Neural cell (in vitro differentiated cells): ENCODE measurements around the gene AKR7A3.

Experiments
- EP300 ChIP-seq: fragments of 450-650 bp; conservative IDR thresholded peaks from 2 replicates; pipeline ENCODE4 v1.6.1; 2014; ENCODE audit warnings: antibody characterized with exemption, mild to moderate bottlenecking, moderate library complexity; ENCODE audit not compliant: poor library complexity, severe bottlenecking
- MXI1 ChIP-seq: fragments of 450-650 bp; conservative IDR thresholded peaks from 2 replicates; pipeline ENCODE4 v1.6.1; 2014; ENCODE audit warnings: antibody characterized with exemption, mild to moderate bottlenecking; ENCODE audit not compliant: poor library complexity, severe bottlenecking
- POLR2AphosphoS5 ChIP-seq: IDR thresholded peaks from 2 replicates; pipeline ENCODE4 v1.6.1; 2012
- RAD21 ChIP-seq: fragments of 450-650 bp; conservative IDR thresholded peaks from 2 replicates; pipeline ENCODE4 v1.6.1; 2014; ENCODE audit warnings: antibody characterized with exemption, mild to moderate bottlenecking, moderate library complexity
- SMC3 ChIP-seq: fragments of 450-650 bp; conservative IDR thresholded peaks from 2 replicates; pipeline ENCODE4 v1.6.1; 2014; ENCODE audit warnings: antibody characterized with exemption, mild to moderate bottlenecking, moderate library complexity; ENCODE audit not compliant: poor library complexity
- TAF1 ChIP-seq: IDR thresholded peaks from 2 replicates; pipeline ENCODE4 v1.6.1; 2012; ENCODE audit warnings: low read depth
- TF ChIP-seq, protein P1 (sequence below): fragments of 450-650 bp; IDR thresholded peaks from 2 replicates; pipeline ENCODE4 v1.5.1; 2014; ENCODE audit warnings: antibody characterized with exemption, mild to moderate bottlenecking, moderate library complexity; ENCODE audit not compliant: poor library complexity, severe bottlenecking

DNA sequence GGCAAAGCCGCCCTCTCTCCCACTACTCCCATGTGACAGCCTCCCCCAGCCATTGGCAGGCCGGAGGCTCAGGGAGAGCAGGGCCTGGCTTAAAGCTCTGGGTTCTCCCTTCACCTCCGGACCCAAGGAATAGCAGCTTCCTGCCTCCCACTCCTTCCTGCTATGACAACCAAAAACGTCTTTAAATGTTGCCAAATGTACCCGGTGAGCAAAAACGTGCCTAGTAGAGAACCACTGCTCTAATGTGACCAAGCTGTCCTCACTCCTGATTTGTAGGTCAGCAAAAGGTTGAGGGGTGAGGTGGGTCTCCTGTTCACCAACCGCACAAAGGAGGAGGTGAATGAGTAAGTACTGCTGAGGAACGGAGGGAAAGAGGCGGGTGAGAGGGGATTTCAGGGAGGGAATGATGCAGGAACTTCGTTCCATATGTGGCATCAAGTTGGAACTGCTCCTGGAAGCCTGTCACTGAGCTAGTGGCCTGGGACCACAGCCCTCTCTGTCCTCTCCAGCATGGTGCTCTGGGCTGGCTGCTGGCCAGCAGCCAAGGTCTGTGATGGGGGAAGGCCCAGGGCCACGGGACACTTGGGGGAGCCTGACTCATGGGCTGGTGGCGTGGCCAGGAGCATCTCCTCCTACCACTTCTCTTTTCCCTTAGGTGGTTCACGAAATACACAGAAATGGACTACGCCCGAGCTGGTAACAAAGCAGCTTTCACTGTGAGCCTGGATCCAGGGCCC is 31.2 kb downstream of the AKR7A3 start:
- TF ChIP-seq POLR2AphosphoS5: no peak
- TF ChIP-seq MXI1: no peak
- TF ChIP-seq, protein P1, sequence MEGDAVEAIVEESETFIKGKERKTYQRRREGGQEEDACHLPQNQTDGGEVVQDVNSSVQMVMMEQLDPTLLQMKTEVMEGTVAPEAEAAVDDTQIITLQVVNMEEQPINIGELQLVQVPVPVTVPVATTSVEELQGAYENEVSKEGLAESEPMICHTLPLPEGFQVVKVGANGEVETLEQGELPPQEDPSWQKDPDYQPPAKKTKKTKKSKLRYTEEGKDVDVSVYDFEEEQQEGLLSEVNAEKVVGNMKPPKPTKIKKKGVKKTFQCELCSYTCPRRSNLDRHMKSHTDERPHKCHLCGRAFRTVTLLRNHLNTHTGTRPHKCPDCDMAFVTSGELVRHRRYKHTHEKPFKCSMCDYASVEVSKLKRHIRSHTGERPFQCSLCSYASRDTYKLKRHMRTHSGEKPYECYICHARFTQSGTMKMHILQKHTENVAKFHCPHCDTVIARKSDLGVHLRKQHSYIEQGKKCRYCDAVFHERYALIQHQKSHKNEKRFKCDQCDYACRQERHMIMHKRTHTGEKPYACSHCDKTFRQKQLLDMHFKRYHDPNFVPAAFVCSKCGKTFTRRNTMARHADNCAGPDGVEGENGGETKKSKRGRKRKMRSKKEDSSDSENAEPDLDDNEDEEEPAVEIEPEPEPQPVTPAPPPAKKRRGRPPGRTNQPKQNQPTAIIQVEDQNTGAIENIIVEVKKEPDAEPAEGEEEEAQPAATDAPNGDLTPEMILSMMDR: no peak
- TF ChIP-seq EP300: no peak
- TF ChIP-seq TAF1: no peak
- no peak for TF ChIP-seq RAD21
- TF ChIP-seq SMC3: no peak
